H7 (cell line): ENCODE results near the gene XKR3. TPM values are rescaled to one million over a fixed set of nuclear protein-coding genes. Genes with fewer than 3 reads are reported as not detected.
"Not testable (repeated sequence)": the region's sequence is repeated elsewhere in the genome, so short reads cannot be mapped to it uniquely, and the experiment has no call there.

Experiments
- DNase-seq: peaks from one replicate; pipeline ENCODE4 v3.0.0; 2012
- H3K27me3 ChIP-seq: 2 replicates; pipeline ENCODE4 v1.6.0; 2011; ENCODE audit warnings: mild to moderate bottlenecking, low read length; ENCODE audit not compliant: control insufficient read depth, insufficient read depth
- H3K36me3 ChIP-seq: replicated peaks from 2 replicates; pipeline ENCODE4 v1.5.1; 2011; ENCODE audit warnings: low read length; ENCODE audit not compliant: control insufficient read depth, insufficient read depth
- H3K4me3 ChIP-seq: 2 replicates; pipeline ENCODE4 v1.5.1; 2011; ENCODE audit warnings: low read depth, mild to moderate bottlenecking, control low read depth, low read length, moderate library complexity; ENCODE audit not compliant: insufficient read depth
- total RNA-seq: library from RNA; depleted of rRNA; stranded (reverse); fragments of >200 nt; shearing (Covaris generic); gene quantifications from 2 replicates; pipeline ENCODE4 v1.2.3, GENCODE V29; 2014

Gene XKR3
- total RNA-seq, 1 experiment from 2014 or later: not detected

GRCh38 chr22:16789860-16790493 lies 35.2 kb downstream of the XKR3 start:
- no peaks in the 10 kb centered on the region for H3K36me3 ChIP-seq
- DNase-seq: no peak
- no peaks in the 10 kb centered on the region for H3K27me3 ChIP-seq
- H3K4me3 ChIP-seq: no peak overlapping the region

DNA sequence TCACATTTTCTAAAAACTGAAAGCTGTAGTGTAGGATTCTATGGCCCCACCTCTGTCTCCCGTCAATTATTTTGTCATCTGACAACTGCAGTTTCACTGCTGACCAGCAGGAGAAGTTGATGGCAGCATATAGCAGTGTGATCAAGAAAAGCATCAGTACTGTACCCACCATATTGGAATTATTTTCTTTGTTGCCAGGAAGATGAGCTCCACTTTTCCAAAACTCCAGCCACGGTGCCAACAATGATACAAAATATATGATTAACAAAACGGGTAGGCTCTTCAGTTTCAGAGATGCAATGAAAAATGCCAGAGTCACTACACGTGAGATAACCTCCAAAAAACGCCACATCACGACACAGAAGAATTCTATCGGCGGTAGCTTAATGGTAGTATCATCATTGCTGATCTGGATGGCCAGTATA lies 41.3 kb downstream of the XKR3 start:
- Histone ChIP-seq H3K4me3 (no peak overlapping the region), H3K36me3 (no peaks in the 10 kb centered on the region), H3K27me3 (no peaks in the 10 kb centered on the region)
- DNase-seq: peak; percentile 31

DNA sequence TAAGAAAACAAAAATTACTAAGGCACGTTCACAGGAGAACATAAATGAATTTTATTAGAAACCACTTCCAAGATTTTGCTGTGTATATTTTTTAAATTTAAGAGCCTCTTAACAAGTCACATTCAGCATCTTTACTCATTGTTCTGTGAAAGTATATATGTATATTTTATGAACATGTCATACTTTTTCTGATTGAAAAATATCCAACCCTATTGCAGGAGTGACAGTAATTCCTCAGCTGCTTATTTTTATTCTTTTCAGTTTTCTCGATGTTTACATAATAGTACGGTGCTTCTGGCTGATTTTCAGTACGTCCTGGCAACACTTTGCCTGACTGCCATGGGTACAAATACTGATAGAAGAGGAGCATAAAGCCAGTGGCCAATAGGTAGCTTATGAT lies 41.8 kb downstream of the XKR3 start:
- Histone ChIP-seq H3K36me3 (no peaks in the 10 kb centered on the region), H3K27me3 (no peaks in the 10 kb centered on the region), H3K4me3 (no peak overlapping the region)
- DNase-seq: no peak

GRCh38 chr22:16781764-16782329 lies 43.4 kb downstream of the XKR3 start:
- Histone ChIP-seq H3K27me3 (no peaks in the 10 kb centered on the region), H3K4me3 (no peak overlapping the region), H3K36me3 (no peaks in the 10 kb centered on the region)
- no peak for DNase-seq

- no peaks in the 10 kb centered on the region for H3K27me3 ChIP-seq
- H3K36me3 ChIP-seq: no peaks in the 10 kb centered on the region
- H3K4me3 ChIP-seq: no peak overlapping the region
- DNase-seq: no peak
These were observed 44.0 kb downstream of the XKR3 start for GRCh38 chr22:16781074-16781763.

- Histone ChIP-seq H3K27me3 (no peaks in the 10 kb centered on the region), H3K4me3 (no peak overlapping the region), H3K36me3 (no peaks in the 10 kb centered on the region)
- DNase-seq: no peak
These were observed 47.8 kb downstream of the XKR3 start for GRCh38 chr22:16777284-16777924.

GRCh38 chr22:16776080-16776479 lies 49.1 kb downstream of the XKR3 start:
- H3K27me3 ChIP-seq: no peaks in the 10 kb centered on the region
- H3K36me3 ChIP-seq: no peaks in the 10 kb centered on the region
- DNase-seq: no peak
- H3K4me3 ChIP-seq: no peak overlapping the region

GRCh38 chr22:16774911-16775500 lies 50.2 kb downstream of the XKR3 start:
- Histone ChIP-seq H3K4me3 (no peak overlapping the region), H3K27me3 (no peaks in the 10 kb centered on the region)
- DNase-seq: no peak

DNA sequence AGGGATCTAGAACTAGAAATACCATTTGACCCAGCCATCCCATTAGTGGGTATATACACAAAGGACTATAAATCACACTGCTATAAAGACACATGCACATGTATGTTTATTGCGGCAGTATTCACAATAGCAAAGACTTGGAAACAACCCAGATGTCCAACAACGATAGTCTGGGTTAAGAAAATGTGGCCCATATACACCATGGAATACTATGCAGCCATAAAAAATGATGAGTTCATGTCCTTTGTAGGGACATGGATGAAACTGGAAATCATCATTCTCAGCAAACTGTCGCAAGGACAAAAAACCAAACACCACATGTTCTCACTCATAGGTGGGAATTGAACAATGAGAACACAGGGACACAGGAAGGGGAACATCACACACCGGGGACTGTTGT lies 53.6 kb downstream of the XKR3 start:
- H3K27me3 ChIP-seq, DNase-seq, H3K4me3 ChIP-seq, H3K36me3 ChIP-seq: not testable (repeated sequence)

More at GRCh38 chr22:16774911-16775500, 50.2 kb downstream of the XKR3 start:
- H3K36me3 ChIP-seq: no peaks in the 10 kb centered on the region

DNA sequence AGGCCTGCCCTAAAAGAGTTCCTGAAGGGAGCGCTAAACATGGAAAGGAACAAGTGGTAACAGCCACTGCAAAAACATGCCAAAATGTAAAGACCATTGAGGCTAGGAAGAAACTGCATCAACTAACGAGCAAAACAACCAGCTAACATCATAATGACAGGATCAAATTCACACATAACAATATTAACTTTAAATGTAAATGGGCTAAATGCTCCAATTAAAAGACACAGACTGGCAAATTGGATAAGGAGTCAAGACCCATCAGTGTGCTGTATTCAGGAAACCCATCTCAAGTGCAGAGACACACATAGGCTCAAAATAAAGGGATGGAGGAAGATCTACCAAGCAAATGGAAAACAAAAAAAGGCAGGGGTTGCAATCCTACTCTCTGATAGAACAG lies 57.3 kb downstream of the XKR3 start:
- H3K36me3 ChIP-seq, H3K4me3 ChIP-seq: not testable (repeated sequence)

DNA sequence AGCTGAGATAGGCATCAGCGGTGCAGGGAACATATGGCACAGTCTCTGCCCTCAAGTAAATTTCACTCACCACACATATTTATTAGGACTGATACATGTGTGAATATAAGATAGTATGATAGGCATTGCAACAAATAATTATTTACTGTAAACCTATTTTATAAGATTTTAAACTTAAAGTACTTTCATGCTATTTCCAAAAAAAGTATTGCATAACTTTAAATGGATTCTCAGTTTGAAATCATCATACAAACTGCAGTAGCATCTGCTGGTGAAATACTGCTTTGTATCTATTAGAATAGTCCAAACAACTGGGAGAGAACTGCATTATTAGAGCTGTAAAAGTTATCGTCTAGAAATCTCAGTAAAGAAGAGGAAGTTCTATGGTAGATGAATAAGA lies 63.0 kb downstream of the XKR3 start:
- H3K36me3 ChIP-seq, H3K4me3 ChIP-seq, H3K27me3 ChIP-seq, DNase-seq: not testable (repeated sequence)

More for the DNA sequence above, 57.3 kb downstream of the XKR3 start:
- not testable (repeated sequence) for DNase-seq, H3K27me3 ChIP-seq

DNA sequence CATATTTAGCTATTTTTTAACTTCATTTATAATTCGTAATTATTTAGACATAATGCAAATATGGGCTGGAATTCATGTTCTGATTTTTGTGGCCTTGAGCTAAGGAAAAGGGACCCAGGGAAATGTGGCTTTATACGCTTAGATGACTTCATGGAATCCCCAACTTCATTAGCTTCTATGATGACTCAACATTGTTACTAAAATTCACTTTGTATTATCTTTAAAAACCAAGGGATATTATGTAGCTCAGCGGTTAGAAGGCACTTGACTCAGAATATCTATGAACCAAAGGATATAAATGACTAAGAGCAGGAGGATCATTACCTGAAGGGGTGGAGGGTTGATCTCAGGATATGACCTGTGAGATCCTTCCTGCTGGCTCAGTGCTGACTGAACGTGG lies 64.8 kb downstream of the XKR3 start:
- not testable (repeated sequence) for H3K4me3 ChIP-seq, DNase-seq, H3K27me3 ChIP-seq, H3K36me3 ChIP-seq

DNA sequence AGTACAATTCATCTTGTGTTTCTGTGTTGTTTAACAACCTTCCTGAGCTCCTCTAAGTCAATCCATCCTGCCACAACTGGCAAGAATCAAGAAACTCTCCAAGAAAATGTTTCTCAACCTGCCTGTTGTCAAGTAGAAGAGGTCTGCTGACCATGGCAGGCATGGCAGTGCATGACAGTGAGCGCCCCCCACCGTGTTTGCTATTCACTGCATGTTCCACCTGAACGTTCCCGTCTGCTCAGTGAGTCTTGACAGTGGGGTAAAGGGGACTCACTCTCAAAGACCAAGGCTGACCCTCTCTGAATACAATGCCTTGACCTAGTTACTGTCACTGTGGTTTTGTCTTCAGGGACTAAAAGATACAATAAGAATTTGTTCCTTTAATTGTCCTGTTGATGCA lies 75.9 kb downstream of the XKR3 start:
- not testable (repeated sequence) for DNase-seq

DNA sequence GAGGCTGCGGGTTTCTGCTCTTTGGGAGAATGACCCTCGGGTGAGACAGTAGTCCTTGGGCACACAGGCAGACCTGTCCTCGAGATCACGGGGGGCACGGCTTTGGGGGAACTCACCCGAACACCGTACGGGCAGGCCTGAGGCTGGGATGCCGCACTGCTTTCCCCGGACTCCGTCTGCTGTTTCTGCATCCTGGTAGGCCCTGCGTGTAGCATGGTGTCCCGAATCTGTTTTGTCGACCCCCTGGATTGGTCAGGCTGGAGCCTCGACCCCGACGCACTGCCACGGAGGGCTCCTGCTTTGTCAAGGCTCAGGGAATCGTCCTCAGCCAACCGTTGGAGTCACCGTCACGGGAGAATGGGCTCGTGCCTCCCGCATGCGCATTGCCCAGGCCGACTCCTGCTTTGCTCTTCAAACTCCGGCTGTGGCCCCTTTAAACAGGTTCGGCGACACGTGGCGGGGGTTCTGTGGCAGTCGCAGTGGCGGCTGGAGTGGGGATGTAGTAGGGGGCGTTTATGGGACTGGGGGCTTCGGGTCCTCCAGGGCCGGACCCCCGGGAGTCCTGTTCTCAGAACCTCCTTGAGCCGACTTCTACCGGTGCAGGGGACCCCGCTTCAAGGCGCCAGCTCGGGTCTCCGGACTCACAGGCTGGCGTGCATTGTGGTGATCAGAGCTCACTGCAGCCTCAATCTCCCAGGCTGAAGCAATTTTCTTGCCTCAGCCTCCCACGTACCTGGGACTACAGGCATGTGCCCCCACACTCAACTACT lies 76.9 kb downstream of the XKR3 start:
- not testable (repeated sequence) for H3K4me3 ChIP-seq, H3K27me3 ChIP-seq, DNase-seq, H3K36me3 ChIP-seq

More for the DNA sequence above, 75.9 kb downstream of the XKR3 start:
- not testable (repeated sequence) for H3K27me3 ChIP-seq, H3K36me3 ChIP-seq, H3K4me3 ChIP-seq
